Type B pancreatic cell (in vitro differentiated cells): ENCODE measurements around the gene FKBP1A. TPM values are rescaled to one million over a fixed set of nuclear protein-coding genes. Genes with fewer than 3 reads are reported as not detected.

ENCODE experiments used
- DNase-seq: peaks from one replicate; pipeline ENCODE4 v3.0.0; 2021; ENCODE audit warnings: mixed read lengths; ENCODE audit not compliant: unreplicated experiment; ENCODE audit errors: extremely low spot score
- H3K27ac Mint-ChIP-seq: 2 replicates; pipeline ENCODE4 v1.8.0; 2021; ENCODE audit warnings: mild to moderate bottlenecking, mixed read lengths
- H3K27me3 Mint-ChIP-seq: 2 replicates; pipeline ENCODE4 v1.8.0; 2021; ENCODE audit warnings: mixed read lengths
- H3K36me3 Mint-ChIP-seq: 2 replicates; pipeline ENCODE4 v1.8.0; 2021; ENCODE audit warnings: mixed read lengths
- H3K4me1 Mint-ChIP-seq: one replicate; pipeline ENCODE4 v1.8.0; 2021; ENCODE audit warnings: mixed read lengths; ENCODE audit not compliant: unreplicated experiment
- H3K4me3 Mint-ChIP-seq: 2 replicates; pipeline ENCODE4 v1.8.0; 2021; ENCODE audit warnings: mild to moderate bottlenecking, mixed read lengths
- H3K9me3 Mint-ChIP-seq: 2 replicates; pipeline ENCODE4 v1.8.0; 2021; ENCODE audit warnings: mixed read lengths
- total RNA-seq: library from RNA; stranded (reverse); gene quantifications from 2 replicates; pipeline ENCODE4 v1.2.1, GENCODE V29; 2021; ENCODE audit warnings: low replicate concordance
- TF ChIP-seq, protein P1 (sequence below): fragments of 200-600 bp; sonication (generic); conservative IDR thresholded peaks from 2 replicates; pipeline ENCODE4 v1.5.0; 2021; ENCODE audit warnings: antibody characterized with exemption, mild to moderate bottlenecking

The FKBP1A gene
- total RNA-seq, 1 donor from 2014 or later, result 149 TPM

GRCh38 chr20:1319051-1319450, 73.8 kb downstream of the FKBP1A start:
- TF ChIP-seq, protein P1, sequence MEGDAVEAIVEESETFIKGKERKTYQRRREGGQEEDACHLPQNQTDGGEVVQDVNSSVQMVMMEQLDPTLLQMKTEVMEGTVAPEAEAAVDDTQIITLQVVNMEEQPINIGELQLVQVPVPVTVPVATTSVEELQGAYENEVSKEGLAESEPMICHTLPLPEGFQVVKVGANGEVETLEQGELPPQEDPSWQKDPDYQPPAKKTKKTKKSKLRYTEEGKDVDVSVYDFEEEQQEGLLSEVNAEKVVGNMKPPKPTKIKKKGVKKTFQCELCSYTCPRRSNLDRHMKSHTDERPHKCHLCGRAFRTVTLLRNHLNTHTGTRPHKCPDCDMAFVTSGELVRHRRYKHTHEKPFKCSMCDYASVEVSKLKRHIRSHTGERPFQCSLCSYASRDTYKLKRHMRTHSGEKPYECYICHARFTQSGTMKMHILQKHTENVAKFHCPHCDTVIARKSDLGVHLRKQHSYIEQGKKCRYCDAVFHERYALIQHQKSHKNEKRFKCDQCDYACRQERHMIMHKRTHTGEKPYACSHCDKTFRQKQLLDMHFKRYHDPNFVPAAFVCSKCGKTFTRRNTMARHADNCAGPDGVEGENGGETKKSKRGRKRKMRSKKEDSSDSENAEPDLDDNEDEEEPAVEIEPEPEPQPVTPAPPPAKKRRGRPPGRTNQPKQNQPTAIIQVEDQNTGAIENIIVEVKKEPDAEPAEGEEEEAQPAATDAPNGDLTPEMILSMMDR, result no peak
- H3K27ac Mint-ChIP-seq, result no peak overlapping the region
- H3K9me3 Mint-ChIP-seq, result no peaks in the 10 kb centered on the region
- peaks cover 25% of the 10 kb centered on the region for H3K27me3 Mint-ChIP-seq
- no peak overlapping the region for H3K4me3 Mint-ChIP-seq
- H3K36me3 Mint-ChIP-seq, result no peaks in the 10 kb centered on the region
- H3K4me1 Mint-ChIP-seq, result no peaks in the 10 kb centered on the region
- DNase-seq, result no peak

Other genes starting within 250 kb of the FKBP1A start
- 10.7 and 12.0 TPM in 2 replicates for gene TMEM74B, start 208.1 kb downstream of the FKBP1A start, total RNA-seq
- gene C20orf202, start 189.6 kb downstream of the FKBP1A start, total RNA-seq, result 0.24 and 0.33 TPM in 2 replicates
- gene RAD21L1, start 167.0 kb downstream of the FKBP1A start, total RNA-seq, result not detected in 2 replicates
- gene SNPH, start 126.8 kb downstream of the FKBP1A start, total RNA-seq, result 2.7 and 3.6 TPM in 2 replicates
- 4.9 and 7.4 TPM in 2 replicates for gene SDCBP2, start 63.9 kb downstream of the FKBP1A start, total RNA-seq
- 79.2 and 81.0 TPM in 2 replicates for gene NSFL1C, start 73.8 kb upstream of the FKBP1A start, total RNA-seq
- not detected in 2 replicates for gene SIRPB2, start 98.4 kb upstream of the FKBP1A start, total RNA-seq
- not detected in 2 replicates for gene SIRPD, start 164.7 kb upstream of the FKBP1A start, total RNA-seq
- gene SIRPB1, start 227.0 kb upstream of the FKBP1A start, total RNA-seq, result 0.95 and 1.0 TPM in 2 replicates